Rectal smooth muscle tissue (tissue), 1 donor: ENCODE results near the gene RNF207.

Experiments
- H3K27ac ChIP-seq: one replicate; pipeline ENCODE4 v1.7.0; 2013; ENCODE audit warnings: low read depth, low read length, inconsistent platforms
- H3K27me3 ChIP-seq: one replicate; pipeline ENCODE4 v1.7.0; 2013; ENCODE audit warnings: low read length; ENCODE audit not compliant: control insufficient read depth, insufficient read depth
- H3K36me3 ChIP-seq: one replicate; pipeline ENCODE4 v1.7.0; 2013; ENCODE audit warnings: low read length; ENCODE audit not compliant: control insufficient read depth, insufficient read depth
- H3K4me1 ChIP-seq: one replicate; pipeline ENCODE4 v1.7.0; 2013; ENCODE audit warnings: low read length; ENCODE audit not compliant: control insufficient read depth, insufficient read depth
- H3K4me3 ChIP-seq: one replicate; pipeline ENCODE4 v1.7.0; 2013; ENCODE audit warnings: low read length
- H3K9ac ChIP-seq: one replicate; pipeline ENCODE4 v1.7.0; 2013; ENCODE audit warnings: low read length

The RNF207 gene

GRCh38 chr1:6166655-6167390 lies 39.1 kb upstream of the RNF207 start:
- H3K4me1 ChIP-seq: no peaks in the 10 kb centered on the region
- no peak overlapping the region for H3K27ac ChIP-seq

DNA sequence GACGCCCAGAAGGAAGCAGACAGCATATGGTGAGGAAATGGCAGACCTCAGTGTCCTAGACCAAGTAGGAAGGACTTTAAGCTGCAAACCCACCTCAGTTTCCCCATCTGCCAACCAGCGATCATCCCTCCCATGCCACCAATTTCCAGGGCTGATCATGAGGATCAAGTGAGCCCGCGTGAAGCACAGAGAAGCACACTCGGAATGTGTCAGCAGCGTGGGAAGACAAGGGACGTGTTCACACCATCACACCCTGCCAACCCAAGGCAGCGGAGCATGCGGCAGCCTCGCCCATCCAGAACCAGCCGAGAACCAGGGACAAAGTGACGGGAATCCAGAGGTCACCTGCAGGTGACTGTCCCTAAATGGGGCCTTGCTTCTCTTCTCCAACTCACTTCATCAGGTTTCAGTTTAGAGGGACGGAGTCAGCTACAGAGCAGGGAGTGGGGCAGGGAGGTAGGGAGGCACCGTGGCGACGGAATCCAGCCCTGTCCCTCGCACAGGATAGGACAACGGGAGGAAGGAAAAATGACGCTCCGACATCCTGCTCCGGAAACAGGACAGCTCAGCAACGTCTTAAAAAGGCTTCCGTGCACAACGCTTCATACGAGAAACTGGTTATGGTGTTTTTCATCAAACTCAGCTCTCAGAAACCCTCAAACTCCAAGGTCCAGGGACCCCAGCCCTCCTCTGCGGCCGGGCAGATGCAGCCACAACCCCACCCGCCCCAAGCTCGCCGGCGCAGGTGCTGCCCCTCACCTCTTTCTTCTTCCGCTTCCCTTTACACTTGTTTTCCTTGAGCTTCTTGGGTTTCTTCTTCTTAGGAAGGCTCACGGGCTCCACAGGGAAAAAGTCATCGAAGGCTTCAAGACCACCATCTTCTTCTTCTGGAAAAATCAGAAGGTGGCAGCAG lies 38.3 kb upstream of the RNF207 start:
- Histone ChIP-seq H3K4me3 (no peak overlapping the region), H3K27me3 (peaks cover 6% of the 10 kb centered on the region), H3K4me1 (no peaks in the 10 kb centered on the region), H3K9ac (no peak overlapping the region), H3K27ac (no peak overlapping the region), H3K36me3 (no peaks in the 10 kb centered on the region)

More at GRCh38 chr1:6166655-6167390, 39.1 kb upstream of the RNF207 start:
- H3K27me3 ChIP-seq: peaks cover 5% of the 10 kb centered on the region
- no peak overlapping the region for H3K9ac ChIP-seq
- H3K4me3 ChIP-seq: no peak overlapping the region
- no peaks in the 10 kb centered on the region for H3K36me3 ChIP-seq

- H3K27me3 ChIP-seq: peaks cover 6% of the 10 kb centered on the region
- no peaks in the 10 kb centered on the region for H3K36me3 ChIP-seq
- no peaks in the 10 kb centered on the region for H3K4me1 ChIP-seq
- H3K27ac ChIP-seq: no peak overlapping the region
- H3K9ac ChIP-seq: no peak overlapping the region
- no peak overlapping the region for H3K4me3 ChIP-seq
Measured at GRCh38 chr1:6168947-6169586, 36.9 kb upstream of the RNF207 start.

- Histone ChIP-seq H3K4me1 (no peaks in the 10 kb centered on the region), H3K27ac (no peak overlapping the region), H3K27me3 (peaks cover 6% of the 10 kb centered on the region), H3K9ac (no peak overlapping the region), H3K36me3 (no peaks in the 10 kb centered on the region), H3K4me3 (no peak overlapping the region)
Measured at GRCh38 chr1:6170116-6170741, 35.7 kb upstream of the RNF207 start.

DNA sequence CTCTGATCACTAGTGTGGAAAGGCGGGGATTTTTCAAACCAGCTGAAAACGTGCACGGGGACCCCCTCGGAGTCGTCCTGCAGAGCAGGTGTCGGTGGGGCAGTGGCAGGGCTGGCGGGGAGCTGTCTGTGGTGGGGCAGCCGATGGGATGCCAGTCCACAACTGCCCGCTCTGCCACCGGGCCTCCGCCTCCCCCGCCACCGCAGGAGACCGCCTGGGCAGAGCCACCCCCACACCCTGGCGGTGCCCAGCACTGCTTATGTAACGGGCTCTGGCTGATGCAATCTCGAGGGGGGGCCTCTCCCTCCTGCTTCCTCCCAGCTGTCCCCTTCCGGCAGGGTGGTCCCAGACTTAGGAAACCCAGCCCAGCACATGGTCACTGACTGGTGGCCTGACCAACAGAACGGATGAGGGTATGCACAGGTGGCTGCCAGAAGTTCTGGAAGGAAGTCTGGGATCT lies 35.1 kb upstream of the RNF207 start:
- H3K27ac ChIP-seq: no peak overlapping the region

DNA sequence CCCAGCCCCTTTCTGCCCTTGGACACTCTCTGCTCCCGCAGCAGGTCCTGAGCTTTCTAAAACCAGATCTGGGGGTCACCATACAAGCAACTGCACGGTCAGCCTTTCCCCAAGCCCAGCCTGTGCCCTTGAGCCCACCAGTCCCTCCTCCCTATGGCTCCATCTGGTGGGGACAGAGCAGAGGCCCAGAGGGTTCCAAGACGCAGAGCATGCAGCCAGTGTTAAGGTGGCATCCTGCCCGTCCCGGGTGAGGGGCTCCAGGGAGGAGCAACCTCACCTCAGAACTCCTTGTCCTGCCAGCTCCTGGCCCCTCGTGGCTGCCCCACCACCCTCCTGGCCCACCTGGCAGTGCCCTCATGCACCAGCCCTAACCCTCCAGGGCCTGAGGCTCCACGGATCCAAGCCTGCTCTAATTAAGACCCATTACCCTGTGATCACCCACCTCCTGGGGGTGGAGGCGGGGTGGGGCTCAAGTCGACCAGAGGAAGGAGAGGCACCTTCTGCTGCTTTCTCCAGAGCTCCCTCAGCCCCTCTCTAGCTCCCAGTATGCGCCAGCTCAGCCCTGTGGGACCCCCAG lies 34.3 kb upstream of the RNF207 start:
- H3K4me1 ChIP-seq: no peaks in the 10 kb centered on the region
- no peaks in the 10 kb centered on the region for H3K36me3 ChIP-seq
- H3K27ac ChIP-seq: no peak overlapping the region
- no peak overlapping the region for H3K4me3 ChIP-seq
- H3K9ac ChIP-seq: no peak overlapping the region
- H3K27me3 ChIP-seq: peaks cover 6% of the 10 kb centered on the region

More for the DNA sequence above, 35.1 kb upstream of the RNF207 start:
- Histone ChIP-seq H3K4me1 (no peaks in the 10 kb centered on the region), H3K4me3 (no peak overlapping the region), H3K27me3 (peaks cover 6% of the 10 kb centered on the region), H3K9ac (no peak overlapping the region), H3K36me3 (no peaks in the 10 kb centered on the region)

GRCh38 chr1:6172549-6172948 lies 33.4 kb upstream of the RNF207 start:
- H3K9ac ChIP-seq: no peak overlapping the region
- H3K27ac ChIP-seq: no peak overlapping the region
- peaks cover 11% of the 10 kb centered on the region for H3K27me3 ChIP-seq

DNA sequence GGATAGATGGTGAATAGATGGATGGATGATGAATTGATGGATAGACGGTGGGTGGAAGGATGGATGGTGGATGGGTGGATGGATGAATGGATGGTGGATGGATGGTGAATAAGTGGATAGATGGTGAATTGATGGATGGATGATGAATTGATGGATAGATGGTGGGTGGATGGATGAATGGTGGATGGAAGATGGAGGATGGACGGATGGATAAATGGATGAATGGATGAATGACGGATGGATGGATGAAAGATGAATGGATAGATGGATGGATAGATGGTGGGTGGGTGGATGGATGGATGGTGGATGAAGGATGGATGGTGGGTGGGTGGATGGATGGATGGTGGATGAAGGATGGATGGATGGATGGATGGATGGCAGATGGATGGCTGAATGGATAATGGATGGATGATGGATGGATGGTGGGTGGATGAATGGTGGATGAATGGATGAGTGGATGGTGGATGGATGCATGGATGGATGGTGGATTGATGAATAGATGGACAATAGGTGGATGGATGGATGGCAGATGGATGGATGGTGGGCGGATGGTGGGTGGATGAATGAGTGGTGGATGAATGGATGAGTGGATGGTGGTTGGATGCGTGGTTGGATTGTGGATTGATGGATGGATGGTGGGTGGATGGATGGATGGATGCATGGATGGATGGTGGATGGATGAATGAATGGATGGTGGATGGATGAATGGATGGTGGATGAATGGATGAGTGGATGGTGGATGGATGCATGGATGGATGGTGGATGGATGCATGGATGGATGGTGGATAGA lies 31.1 kb upstream of the RNF207 start:
- H3K4me1 ChIP-seq: peaks cover 3% of the 10 kb centered on the region
- H3K27me3 ChIP-seq: peaks cover 28% of the 10 kb centered on the region

More at GRCh38 chr1:6172549-6172948, 33.4 kb upstream of the RNF207 start:
- Histone ChIP-seq H3K4me1 (no peaks in the 10 kb centered on the region), H3K36me3 (no peaks in the 10 kb centered on the region), H3K4me3 (no peak overlapping the region)

GRCh38 chr1:6175411-6175828 lies 30.5 kb upstream of the RNF207 start:
- H3K4me3 ChIP-seq: no peak overlapping the region
- peaks cover 31% of the 10 kb centered on the region for H3K27me3 ChIP-seq
- H3K27ac ChIP-seq: no peak overlapping the region
- no peaks in the 10 kb centered on the region for H3K36me3 ChIP-seq
- H3K4me1 ChIP-seq: peaks cover 3% of the 10 kb centered on the region
- H3K9ac ChIP-seq: no peak overlapping the region

More for the DNA sequence above, 31.1 kb upstream of the RNF207 start:
- no peaks in the 10 kb centered on the region for H3K36me3 ChIP-seq
- H3K27ac ChIP-seq: no peak overlapping the region
- H3K9ac ChIP-seq: no peak overlapping the region
- no peak overlapping the region for H3K4me3 ChIP-seq

DNA sequence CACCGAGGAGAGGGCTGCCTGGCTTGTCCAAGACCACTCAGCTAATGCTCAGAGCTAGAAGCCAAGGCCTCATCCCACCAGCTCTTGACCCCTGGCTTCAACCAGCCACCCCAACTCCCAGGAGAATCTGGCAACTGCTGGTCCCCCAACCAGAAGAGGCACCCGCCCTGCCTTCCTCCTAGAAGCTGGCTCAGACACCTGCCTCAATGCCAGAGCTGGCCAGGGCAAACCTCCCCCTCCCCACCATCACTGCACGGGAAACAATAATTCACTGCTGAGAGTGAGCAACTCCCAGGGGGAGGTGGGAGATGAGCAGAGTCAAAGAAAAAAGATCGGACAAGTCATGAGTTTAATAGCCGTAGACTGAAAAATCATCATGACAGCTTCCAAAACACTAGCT lies 29.1 kb upstream of the RNF207 start:
- no peak overlapping the region for H3K27ac ChIP-seq
- no peak overlapping the region for H3K4me3 ChIP-seq
- H3K36me3 ChIP-seq: no peaks in the 10 kb centered on the region
- peaks cover 37% of the 10 kb centered on the region for H3K27me3 ChIP-seq
- H3K4me1 ChIP-seq: peaks cover 3% of the 10 kb centered on the region
- no peak overlapping the region for H3K9ac ChIP-seq

- H3K4me3 ChIP-seq: no peak overlapping the region
- no peaks in the 10 kb centered on the region for H3K36me3 ChIP-seq
- H3K9ac ChIP-seq: no peak overlapping the region
- H3K4me1 ChIP-seq: peaks cover 3% of the 10 kb centered on the region
- peaks cover 36% of the 10 kb centered on the region for H3K27me3 ChIP-seq
- no peak overlapping the region for H3K27ac ChIP-seq
Measured at GRCh38 chr1:6177681-6178380, 28.1 kb upstream of the RNF207 start.
